NCI-H774 (cell line): ENCODE data around the gene OBSL1.

ENCODE experiments used
- DNase-seq: peaks from one replicate; lab custom pipeline; 2025; lab: John Stamatoyannopoulos, UW

Gene OBSL1

GRCh38 chr2:219548990-219549389 lies 22.3 kb downstream of the OBSL1 start:
- no peak for DNase-seq

GRCh38 chr2:219547621-219548020 lies 23.7 kb downstream of the OBSL1 start:
- DNase-seq: no peak

GRCh38 chr2:219545943-219546352 lies 25.4 kb downstream of the OBSL1 start:
- DNase-seq: no peak

- no peak for DNase-seq
Measured at GRCh38 chr2:219545295-219545942, 25.9 kb downstream of the OBSL1 start.

- no peak for DNase-seq
Measured at GRCh38 chr2:219544567-219544966, 26.8 kb downstream of the OBSL1 start.

- DNase-seq: peak; percentile 97
Measured at GRCh38 chr2:219543596-219544358, 27.6 kb downstream of the OBSL1 start, which contains the start of the genes CHPF and TMEM198. Gene CHPF, minus strand, starts transcription at chr2:219543809. Its CDS starts 271 bp downstream, at chr2:219543538. Gene TMEM198, plus strand, starts transcription at chr2:219544028. Its CDS starts 700 bp downstream, at chr2:219544728.

- DNase-seq: peak; percentile 37
Measured at GRCh38 chr2:219542931-219543595, 28.3 kb downstream of the OBSL1 start.

- peak; percentile 82 for DNase-seq
Measured at GRCh38 chr2:219541611-219542180, 29.6 kb downstream of the OBSL1 start.

GRCh38 chr2:219540784-219541504 lies 30.4 kb downstream of the OBSL1 start:
- no peak for DNase-seq

- DNase-seq: no peak
Measured at GRCh38 chr2:219539926-219540678, 31.2 kb downstream of the OBSL1 start.

- no peak for DNase-seq
Measured at GRCh38 chr2:219538956-219539788, 32.2 kb downstream of the OBSL1 start.

- no peak for DNase-seq
Measured at GRCh38 chr2:219538504-219538951, 32.8 kb downstream of the OBSL1 start.

- DNase-seq: no peak
Measured at GRCh38 chr2:219537657-219538488, 33.5 kb downstream of the OBSL1 start.

GRCh38 chr2:219536967-219537366 lies 34.4 kb downstream of the OBSL1 start:
- no peak for DNase-seq

- no peak for DNase-seq
Measured at GRCh38 chr2:219536425-219536824, 34.9 kb downstream of the OBSL1 start.

GRCh38 chr2:219533930-219534661 lies 37.2 kb downstream of the OBSL1 start:
- DNase-seq: no peak

GRCh38 chr2:219532378-219532649 lies 39.0 kb downstream of the OBSL1 start:
- DNase-seq: no peak

GRCh38 chr2:219531639-219532377 lies 39.5 kb downstream of the OBSL1 start:
- no peak for DNase-seq
